Retinal pigment epithelial cell (primary cell): ENCODE measurements around the gene ZNF311.

Experiments used
- DNase-seq: peaks from one replicate; pipeline ENCODE4 v3.0.0-alpha.2; 2010; ENCODE audit warnings: low read depth
- H3K4me3 ChIP-seq: 2 replicates; pipeline ENCODE4 v1.5.1; 2011; ENCODE audit warnings: mild to moderate bottlenecking, low read length, control low read depth, moderate library complexity
- TF ChIP-seq, protein P1 (sequence below): conservative IDR thresholded peaks from 2 replicates; pipeline ENCODE4 v1.5.1; 2011; ENCODE audit warnings: low read depth, low read length, control low read depth, inconsistent platforms

Gene ZNF311

GRCh38 chr6:28948782-28949486, 56.2 kb downstream of the ZNF311 start:
- TF ChIP-seq, protein P1, sequence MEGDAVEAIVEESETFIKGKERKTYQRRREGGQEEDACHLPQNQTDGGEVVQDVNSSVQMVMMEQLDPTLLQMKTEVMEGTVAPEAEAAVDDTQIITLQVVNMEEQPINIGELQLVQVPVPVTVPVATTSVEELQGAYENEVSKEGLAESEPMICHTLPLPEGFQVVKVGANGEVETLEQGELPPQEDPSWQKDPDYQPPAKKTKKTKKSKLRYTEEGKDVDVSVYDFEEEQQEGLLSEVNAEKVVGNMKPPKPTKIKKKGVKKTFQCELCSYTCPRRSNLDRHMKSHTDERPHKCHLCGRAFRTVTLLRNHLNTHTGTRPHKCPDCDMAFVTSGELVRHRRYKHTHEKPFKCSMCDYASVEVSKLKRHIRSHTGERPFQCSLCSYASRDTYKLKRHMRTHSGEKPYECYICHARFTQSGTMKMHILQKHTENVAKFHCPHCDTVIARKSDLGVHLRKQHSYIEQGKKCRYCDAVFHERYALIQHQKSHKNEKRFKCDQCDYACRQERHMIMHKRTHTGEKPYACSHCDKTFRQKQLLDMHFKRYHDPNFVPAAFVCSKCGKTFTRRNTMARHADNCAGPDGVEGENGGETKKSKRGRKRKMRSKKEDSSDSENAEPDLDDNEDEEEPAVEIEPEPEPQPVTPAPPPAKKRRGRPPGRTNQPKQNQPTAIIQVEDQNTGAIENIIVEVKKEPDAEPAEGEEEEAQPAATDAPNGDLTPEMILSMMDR = no peak
- no peak overlapping the region for H3K4me3 ChIP-seq
- no peak for DNase-seq

DNA sequence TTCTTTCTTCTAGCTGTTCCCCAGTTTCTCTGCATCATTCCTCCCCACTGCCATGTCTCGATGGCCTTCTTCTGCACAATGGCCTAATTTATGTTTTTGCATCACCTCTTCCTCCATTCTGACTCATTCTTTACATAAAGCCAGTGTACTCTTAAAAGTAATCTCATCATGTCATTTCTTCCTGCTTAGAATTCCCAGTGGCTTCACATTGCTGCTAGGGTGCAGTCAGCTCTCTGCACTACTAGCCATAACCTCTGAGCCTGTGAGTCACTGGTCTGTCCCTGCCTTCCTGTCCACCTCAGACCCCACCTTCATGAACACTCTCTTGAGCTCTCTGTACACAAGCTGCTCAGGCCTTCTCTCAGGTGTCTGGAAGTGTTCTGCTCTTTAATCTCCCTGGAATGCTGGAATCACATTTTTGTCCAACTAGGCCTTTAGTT, 57.3 kb downstream of the ZNF311 start:
- TF ChIP-seq, protein P1 = no peak
- H3K4me3 ChIP-seq = no peak overlapping the region
- no peak for DNase-seq

DNA sequence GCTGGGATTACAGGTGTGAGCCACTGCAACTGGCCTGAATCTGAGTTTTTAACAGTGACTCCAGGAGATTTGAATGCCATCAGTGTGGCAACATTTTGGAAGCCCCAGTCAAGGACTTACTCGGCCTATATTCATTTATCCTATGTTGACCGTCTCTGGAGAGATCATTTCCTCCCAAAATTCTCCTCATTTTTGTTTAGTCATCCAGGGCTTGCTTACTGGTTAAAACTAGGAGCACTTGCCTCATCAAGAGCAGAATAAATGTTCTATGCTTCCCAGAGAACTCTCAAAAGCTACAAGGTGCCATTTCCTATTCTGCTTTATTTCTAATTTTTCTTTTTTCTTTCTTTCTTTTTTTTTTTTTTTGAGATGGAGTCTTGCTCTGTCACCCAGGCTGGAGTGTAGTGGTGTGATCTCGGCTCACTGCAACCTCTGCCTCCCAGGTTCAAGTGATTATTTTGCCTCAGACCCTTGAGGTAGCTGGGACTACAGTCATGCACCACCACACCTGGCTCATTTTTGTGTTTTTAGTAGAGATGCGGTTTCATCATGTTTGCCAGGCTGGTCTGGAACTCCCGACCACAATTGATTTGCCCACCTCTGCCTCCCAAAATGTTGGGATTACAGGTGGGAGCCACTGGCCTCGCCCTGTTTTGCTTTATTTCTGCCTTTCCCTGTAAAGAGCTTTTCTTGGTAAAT, 57.9 kb downstream of the ZNF311 start:
- TF ChIP-seq, protein P1 = no peak
- no peak overlapping the region for H3K4me3 ChIP-seq
- no peak for DNase-seq

GRCh38 chr6:28945349-28945748, 59.8 kb downstream of the ZNF311 start:
- TF ChIP-seq, protein P1 = no peak
- H3K4me3 ChIP-seq = no peak overlapping the region
- DNase-seq = no peak
